Sigmoid colon (tissue), 4 donors: ENCODE data around the gene ZNF407.

Experiments
- EP300 ChIP-seq, 4 donors: sonication (generic); formaldehyde crosslinking; IDR thresholded peaks; one replicate each; pipeline ENCODE4 v1.6.1; 2017; ENCODE audit warnings: antibody characterized with exemption in 4 of 4
- POLR2A ChIP-seq, 2 donors: fragments of 450-650 bp; IDR thresholded peaks; one replicate each; pipeline ENCODE4 v1.6.1; 2016; ENCODE audit warnings: antibody characterized with exemption in 2 of 2, mild to moderate bottlenecking in 2 of 2, moderate library complexity in 2 of 2
- TF ChIP-seq, protein P1 (sequence below), 4 experiments: fragments of 450-650 bp in 3 of 4; fragments of 200-600 bp in 1 of 4; IDR thresholded peaks; one replicate each; pipeline ENCODE4 v1.5.1; 2016 to 2019; ENCODE audit warnings: antibody characterized with exemption in 4 of 4, mild to moderate bottlenecking in 3 of 4, moderate library complexity in 2 of 4

DNA sequence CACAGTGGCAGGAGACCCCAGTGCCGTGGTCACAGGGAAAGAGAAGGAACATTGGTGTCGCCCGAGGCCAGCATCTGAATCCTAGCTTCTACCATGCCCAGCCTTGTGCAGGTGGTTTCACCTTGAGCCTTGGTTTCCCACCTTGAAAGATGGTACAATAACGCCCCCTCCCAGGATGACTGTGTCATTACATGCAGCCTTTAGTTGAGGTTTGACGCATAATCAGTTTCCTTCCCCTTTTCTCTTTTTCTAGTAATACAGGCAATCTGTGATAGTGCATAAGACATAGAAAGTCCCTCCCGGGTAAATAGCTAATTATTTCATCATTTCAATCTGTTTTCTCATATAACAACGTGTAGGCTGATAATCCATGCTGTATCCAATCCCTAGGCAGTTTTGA lies 29.8 kb upstream of the ZNF407 start:
- TF ChIP-seq, protein P1, sequence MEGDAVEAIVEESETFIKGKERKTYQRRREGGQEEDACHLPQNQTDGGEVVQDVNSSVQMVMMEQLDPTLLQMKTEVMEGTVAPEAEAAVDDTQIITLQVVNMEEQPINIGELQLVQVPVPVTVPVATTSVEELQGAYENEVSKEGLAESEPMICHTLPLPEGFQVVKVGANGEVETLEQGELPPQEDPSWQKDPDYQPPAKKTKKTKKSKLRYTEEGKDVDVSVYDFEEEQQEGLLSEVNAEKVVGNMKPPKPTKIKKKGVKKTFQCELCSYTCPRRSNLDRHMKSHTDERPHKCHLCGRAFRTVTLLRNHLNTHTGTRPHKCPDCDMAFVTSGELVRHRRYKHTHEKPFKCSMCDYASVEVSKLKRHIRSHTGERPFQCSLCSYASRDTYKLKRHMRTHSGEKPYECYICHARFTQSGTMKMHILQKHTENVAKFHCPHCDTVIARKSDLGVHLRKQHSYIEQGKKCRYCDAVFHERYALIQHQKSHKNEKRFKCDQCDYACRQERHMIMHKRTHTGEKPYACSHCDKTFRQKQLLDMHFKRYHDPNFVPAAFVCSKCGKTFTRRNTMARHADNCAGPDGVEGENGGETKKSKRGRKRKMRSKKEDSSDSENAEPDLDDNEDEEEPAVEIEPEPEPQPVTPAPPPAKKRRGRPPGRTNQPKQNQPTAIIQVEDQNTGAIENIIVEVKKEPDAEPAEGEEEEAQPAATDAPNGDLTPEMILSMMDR (IDR thresholded peaks at IDR 0.05), result no peak
- TF ChIP-seq POLR2A (IDR thresholded peaks at IDR 0.05), result no peak
- TF ChIP-seq EP300 (IDR thresholded peaks at IDR 0.05), result no peak
